Panc1 (cell line): Measurements from ENCODE around the gene UPK1A.

Experiments used
- POLR2AphosphoS5 ChIP-seq: IDR thresholded peaks from 2 replicates; pipeline ENCODE4 v1.6.1; 2012; ENCODE audit warnings: mild to moderate bottlenecking, low read depth, low read length, moderate library complexity
- SIN3A ChIP-seq: IDR thresholded peaks from 2 replicates; pipeline ENCODE4 v1.6.1; 2012; ENCODE audit warnings: low read depth, mild to moderate bottlenecking, low read length, moderate library complexity, borderline replicate concordance; ENCODE audit not compliant: insufficient read depth
- TF ChIP-seq, protein P1 (sequence below): fragments of 450-650 bp; IDR thresholded peaks from 2 replicates; pipeline ENCODE4 v1.5.1; 2017; ENCODE audit warnings: mild to moderate bottlenecking
- TF ChIP-seq, protein P2 (sequence below), 2 experiments: IDR thresholded peaks; 2 replicates each; pipeline ENCODE4 v1.6.1; 2011 to 2012; ENCODE audit warnings: low read depth in 2 of 2, control low read depth in 1 of 2, low read length in 1 of 2, mild to moderate bottlenecking in 1 of 2, moderate library complexity in 1 of 2; ENCODE audit not compliant: insufficient read depth in 1 of 2

DNA sequence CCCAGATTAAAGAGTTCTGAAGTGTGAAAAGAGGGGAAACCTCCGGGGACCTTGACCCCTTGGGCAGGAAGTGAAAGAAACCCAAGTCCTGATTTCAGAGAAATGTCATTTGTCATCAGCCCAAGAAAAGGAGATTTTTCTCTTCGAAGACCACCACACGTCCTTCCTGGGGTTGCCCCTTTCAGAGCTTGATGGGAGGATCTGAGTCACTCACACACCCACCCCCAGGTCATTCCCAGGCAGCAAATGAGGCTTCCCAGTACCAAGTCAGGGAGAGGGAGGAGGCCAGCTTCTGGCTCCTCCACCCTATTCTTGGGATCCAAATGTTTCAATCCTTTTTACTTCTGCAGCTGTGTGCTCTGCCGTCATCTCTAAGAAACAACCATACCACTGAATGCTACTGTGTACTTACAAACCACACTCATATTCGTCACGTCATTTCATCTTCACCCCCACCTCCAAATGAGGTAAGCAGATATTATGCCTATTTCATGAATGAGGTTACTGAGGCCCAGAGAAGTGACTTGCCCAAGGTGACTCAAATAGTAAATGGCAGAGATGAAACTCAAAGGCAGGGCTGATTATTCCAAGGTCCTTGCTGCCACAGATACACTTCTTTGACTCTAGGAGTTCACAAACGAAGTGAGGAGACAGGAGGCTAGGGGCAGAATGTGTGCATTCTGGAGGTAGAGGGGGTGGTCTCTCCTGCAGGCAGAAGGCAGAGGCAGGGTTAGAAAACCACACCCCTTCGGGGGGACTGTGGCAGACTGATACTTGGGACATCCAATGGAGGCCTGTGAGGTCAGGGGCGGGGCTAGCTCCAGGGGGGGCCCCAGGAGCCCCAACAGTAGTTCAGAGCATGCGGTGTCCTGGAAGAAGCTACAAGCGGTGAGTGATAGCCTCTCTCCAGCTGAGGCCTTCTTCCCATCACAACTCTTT is 46.5 kb downstream of the UPK1A start:
- TF ChIP-seq, protein P1, sequence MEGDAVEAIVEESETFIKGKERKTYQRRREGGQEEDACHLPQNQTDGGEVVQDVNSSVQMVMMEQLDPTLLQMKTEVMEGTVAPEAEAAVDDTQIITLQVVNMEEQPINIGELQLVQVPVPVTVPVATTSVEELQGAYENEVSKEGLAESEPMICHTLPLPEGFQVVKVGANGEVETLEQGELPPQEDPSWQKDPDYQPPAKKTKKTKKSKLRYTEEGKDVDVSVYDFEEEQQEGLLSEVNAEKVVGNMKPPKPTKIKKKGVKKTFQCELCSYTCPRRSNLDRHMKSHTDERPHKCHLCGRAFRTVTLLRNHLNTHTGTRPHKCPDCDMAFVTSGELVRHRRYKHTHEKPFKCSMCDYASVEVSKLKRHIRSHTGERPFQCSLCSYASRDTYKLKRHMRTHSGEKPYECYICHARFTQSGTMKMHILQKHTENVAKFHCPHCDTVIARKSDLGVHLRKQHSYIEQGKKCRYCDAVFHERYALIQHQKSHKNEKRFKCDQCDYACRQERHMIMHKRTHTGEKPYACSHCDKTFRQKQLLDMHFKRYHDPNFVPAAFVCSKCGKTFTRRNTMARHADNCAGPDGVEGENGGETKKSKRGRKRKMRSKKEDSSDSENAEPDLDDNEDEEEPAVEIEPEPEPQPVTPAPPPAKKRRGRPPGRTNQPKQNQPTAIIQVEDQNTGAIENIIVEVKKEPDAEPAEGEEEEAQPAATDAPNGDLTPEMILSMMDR = no peak
- TF ChIP-seq, protein P2, sequence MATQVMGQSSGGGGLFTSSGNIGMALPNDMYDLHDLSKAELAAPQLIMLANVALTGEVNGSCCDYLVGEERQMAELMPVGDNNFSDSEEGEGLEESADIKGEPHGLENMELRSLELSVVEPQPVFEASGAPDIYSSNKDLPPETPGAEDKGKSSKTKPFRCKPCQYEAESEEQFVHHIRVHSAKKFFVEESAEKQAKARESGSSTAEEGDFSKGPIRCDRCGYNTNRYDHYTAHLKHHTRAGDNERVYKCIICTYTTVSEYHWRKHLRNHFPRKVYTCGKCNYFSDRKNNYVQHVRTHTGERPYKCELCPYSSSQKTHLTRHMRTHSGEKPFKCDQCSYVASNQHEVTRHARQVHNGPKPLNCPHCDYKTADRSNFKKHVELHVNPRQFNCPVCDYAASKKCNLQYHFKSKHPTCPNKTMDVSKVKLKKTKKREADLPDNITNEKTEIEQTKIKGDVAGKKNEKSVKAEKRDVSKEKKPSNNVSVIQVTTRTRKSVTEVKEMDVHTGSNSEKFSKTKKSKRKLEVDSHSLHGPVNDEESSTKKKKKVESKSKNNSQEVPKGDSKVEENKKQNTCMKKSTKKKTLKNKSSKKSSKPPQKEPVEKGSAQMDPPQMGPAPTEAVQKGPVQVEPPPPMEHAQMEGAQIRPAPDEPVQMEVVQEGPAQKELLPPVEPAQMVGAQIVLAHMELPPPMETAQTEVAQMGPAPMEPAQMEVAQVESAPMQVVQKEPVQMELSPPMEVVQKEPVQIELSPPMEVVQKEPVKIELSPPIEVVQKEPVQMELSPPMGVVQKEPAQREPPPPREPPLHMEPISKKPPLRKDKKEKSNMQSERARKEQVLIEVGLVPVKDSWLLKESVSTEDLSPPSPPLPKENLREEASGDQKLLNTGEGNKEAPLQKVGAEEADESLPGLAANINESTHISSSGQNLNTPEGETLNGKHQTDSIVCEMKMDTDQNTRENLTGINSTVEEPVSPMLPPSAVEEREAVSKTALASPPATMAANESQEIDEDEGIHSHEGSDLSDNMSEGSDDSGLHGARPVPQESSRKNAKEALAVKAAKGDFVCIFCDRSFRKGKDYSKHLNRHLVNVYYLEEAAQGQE (IDR thresholded peaks at IDR 0.05; ENCODE audit: insufficient read depth in 1 of 2, low read depth in 2 of 2, low read length in 1 of 2) = no peak
- TF ChIP-seq POLR2AphosphoS5 = no peak
- no peak for TF ChIP-seq SIN3A
